HL-60 (cell line): ENCODE data around the gene VAT1.

Experiments used
- DNase-seq, 2 experiments: peaks; one replicate each; pipeline ENCODE4 v3.0.0-alpha.2; 2010 to 2020; ENCODE audit warnings: low read depth in 1 of 2, low spot score in 1 of 2
- H3K27ac ChIP-seq: fragments of 250-450 bp; sonication (Bioruptor Pico); replicated peaks from 2 replicates; pipeline ENCODE4 v1.5.1; 2020; ENCODE audit warnings: mild to moderate bottlenecking, moderate library complexity
- H3K27me3 ChIP-seq: fragments of 250-450 bp; sonication (Bioruptor Pico); 2 replicates; pipeline ENCODE4 v1.5.1; 2021; ENCODE audit warnings: mild to moderate bottlenecking, moderate library complexity; ENCODE audit not compliant: insufficient read depth, poor library complexity, severe bottlenecking
- H3K4me3 ChIP-seq: replicated peaks from 2 replicates; pipeline ENCODE4 v1.5.1; 2011; ENCODE audit warnings: mild to moderate bottlenecking, control low read depth, low read length; ENCODE audit not compliant: insufficient read depth
- CTCF ChIP-seq: IDR thresholded peaks from one replicate; pipeline ENCODE4 v1.5.1; 2011; ENCODE audit warnings: low read length, control low read depth, inconsistent platforms; ENCODE audit not compliant: insufficient read depth
- GABPA ChIP-seq: IDR thresholded peaks from 2 replicates; pipeline ENCODE4 v1.6.1; 2012; ENCODE audit warnings: low read depth
- POLR2AphosphoS5 ChIP-seq: IDR thresholded peaks from 2 replicates; pipeline ENCODE4 v1.6.1; 2012; ENCODE audit warnings: low read depth
- REST ChIP-seq: IDR thresholded peaks from 2 replicates; pipeline ENCODE4 v1.6.1; 2012; ENCODE audit warnings: low read depth; ENCODE audit not compliant: insufficient replicate concordance
- SPI1 ChIP-seq: IDR thresholded peaks from 2 replicates; pipeline ENCODE4 v1.6.1; 2012; ENCODE audit warnings: low read depth, mild to moderate bottlenecking, borderline replicate concordance

VAT1 gene

GRCh38 chr17:43033948-43034881 is 12.0 kb upstream of the VAT1 start:
- Histone ChIP-seq H3K27me3 (no peaks in the 10 kb centered on the region), H3K4me3 (no peak overlapping the region), H3K27ac (no peak overlapping the region)
- no peak for DNase-seq
- no peak for TF ChIP-seq SPI1
- no peak for TF ChIP-seq POLR2AphosphoS5
- TF ChIP-seq REST, result no peak
- no peak for TF ChIP-seq CTCF
- no peak for TF ChIP-seq GABPA

GRCh38 chr17:43031666-43032065 is 9.5 kb upstream of the VAT1 start:
- no peaks in the 10 kb centered on the region for H3K27me3 ChIP-seq
- TF ChIP-seq CTCF (no peak), REST (no peak), SPI1 (no peak)
- H3K4me3 ChIP-seq, result no peak overlapping the region
- no peak overlapping the region for H3K27ac ChIP-seq
- DNase-seq, result no peak

- no peak overlapping the region for H3K4me3 ChIP-seq
- no peak for TF ChIP-seq CTCF
- TF ChIP-seq GABPA, result no peak
- no peaks in the 10 kb centered on the region for H3K27me3 ChIP-seq
- no peak for DNase-seq
- H3K27ac ChIP-seq, result no peak overlapping the region
Measured at GRCh38 chr17:43030137-43030767, 8.1 kb upstream of the VAT1 start.
